Fibroblast of skin of right quadriceps (primary cell): ENCODE measurements around the gene MRPL55.
A peak's percentile ranks its signal among the peaks of the same experiment; 100 is the strongest.

Experiments
- DNase-seq: peaks from one replicate; pipeline ENCODE4 v3.0.0-alpha.2; 2013

Gene MRPL55

GRCh38 chr1:228099331-228099732, 9.8 kb downstream of the MRPL55 start:
- DNase-seq: no peak

- no peak for DNase-seq
Measured at GRCh38 chr1:228098323-228098931, 10.7 kb downstream of the MRPL55 start.

GRCh38 chr1:228097333-228098081, 11.6 kb downstream of the MRPL55 start:
- DNase-seq: no peak

GRCh38 chr1:228096416-228097332, 12.4 kb downstream of the MRPL55 start:
- DNase-seq: no peak

- no peak for DNase-seq
Measured at GRCh38 chr1:228095938-228096337, 13.2 kb downstream of the MRPL55 start.

GRCh38 chr1:228095161-228095560, 13.9 kb downstream of the MRPL55 start:
- DNase-seq: no peak

- DNase-seq: no peak
Measured at GRCh38 chr1:228094432-228095016, 14.6 kb downstream of the MRPL55 start.

- no peak for DNase-seq
Measured at GRCh38 chr1:228093050-228093906, 15.8 kb downstream of the MRPL55 start.

GRCh38 chr1:228092342-228093049, 16.6 kb downstream of the MRPL55 start:
- no peak for DNase-seq

- DNase-seq: no peak
Measured at GRCh38 chr1:228091084-228091483, 18.0 kb downstream of the MRPL55 start.

GRCh38 chr1:228090613-228091081, 18.5 kb downstream of the MRPL55 start:
- DNase-seq: no peak

- no peak for DNase-seq
Measured at GRCh38 chr1:228089519-228090380, 19.3 kb downstream of the MRPL55 start.

GRCh38 chr1:228088586-228089498, 20.3 kb downstream of the MRPL55 start:
- DNase-seq: no peak

GRCh38 chr1:228087771-228088251, 21.3 kb downstream of the MRPL55 start:
- DNase-seq: peak; percentile 43

- DNase-seq: peak; percentile 68
Measured at GRCh38 chr1:228085287-228085951, 23.7 kb downstream of the MRPL55 start.

- DNase-seq: no peak
Measured at GRCh38 chr1:228084797-228085196, 24.3 kb downstream of the MRPL55 start.

- DNase-seq: peak; percentile 62
Measured at GRCh38 chr1:228084325-228084724, 24.8 kb downstream of the MRPL55 start.

GRCh38 chr1:228083871-228084278, 25.2 kb downstream of the MRPL55 start:
- DNase-seq: no peak
